GM18520 (cell line): Measurements from ENCODE around the gene CCR4.
"Not testable (repeated sequence)": the region's sequence is repeated elsewhere in the genome, so short reads cannot be mapped to it uniquely, and the experiment has no call there.

Experiments used
- ATAC-seq: cut with Tn5 transposase; IDR thresholded peaks from one replicate; pipeline ENCODE4 v1.9.1; 2021; ENCODE audit not compliant: unreplicated experiment

The CCR4 gene

GRCh38 chr3:32951410-32951811 is at the start of gene CCR4:
TSS of gene CCR4 (plus strand) at chr3:32951644. CDS start at chr3:32953423, 1,779 bp downstream.
- no peak for ATAC-seq

GRCh38 chr3:32902887-32903371 is 48.5 kb upstream of the CCR4 start:
- ATAC-seq = not testable (repeated sequence)

- no peak for ATAC-seq
Measured at GRCh38 chr3:32903953-32904352, 47.5 kb upstream of the CCR4 start.

GRCh38 chr3:32909999-32910398 is 41.4 kb upstream of the CCR4 start:
- ATAC-seq = no peak

- no peak for ATAC-seq
Measured at GRCh38 chr3:32910954-32911353, 40.5 kb upstream of the CCR4 start.

DNA sequence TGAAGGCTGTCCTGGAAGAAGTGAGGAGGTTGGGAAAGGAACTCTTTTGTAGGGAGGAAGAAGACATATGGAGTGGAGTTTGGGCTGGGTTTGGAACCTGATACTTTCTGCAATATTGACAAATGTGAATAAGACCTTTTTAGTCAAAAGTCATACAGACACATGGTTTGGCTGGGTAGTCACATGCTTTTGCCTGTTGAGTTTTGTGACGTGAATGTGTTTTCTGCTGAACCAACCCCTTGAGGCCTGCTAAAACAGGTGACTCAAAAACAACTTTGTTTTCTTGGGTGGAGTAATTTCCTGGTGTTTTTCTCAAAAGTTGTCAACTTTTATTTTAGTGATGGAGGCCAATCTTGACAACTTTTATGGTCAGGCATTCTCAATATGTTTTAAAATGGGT is 39.4 kb upstream of the CCR4 start:
- ATAC-seq = no peak

GRCh38 chr3:32913790-32914446 is 37.5 kb upstream of the CCR4 start:
- no peak for ATAC-seq

GRCh38 chr3:32919920-32920319 is 31.5 kb upstream of the CCR4 start:
- no peak for ATAC-seq

DNA sequence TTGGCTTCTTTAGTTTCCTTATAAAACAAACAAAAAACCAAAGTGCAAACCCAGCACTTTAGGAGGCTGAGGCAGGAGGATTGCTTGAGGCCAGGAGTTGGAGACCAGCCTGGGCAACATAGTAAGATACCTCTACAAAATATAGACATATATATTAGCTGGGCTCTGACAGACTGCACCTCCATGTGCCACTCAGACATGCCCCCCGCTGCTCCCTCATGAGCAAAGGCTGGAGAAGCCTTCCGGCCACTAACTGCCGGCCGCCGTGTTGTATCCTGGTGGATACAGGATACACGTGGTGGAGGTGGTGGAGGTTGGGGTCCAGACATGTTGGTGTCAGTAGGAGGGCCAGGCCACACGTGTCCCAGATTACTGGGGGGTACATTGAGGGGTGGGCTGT is 29.4 kb upstream of the CCR4 start:
- ATAC-seq = no peak

- no peak for ATAC-seq
Measured at GRCh38 chr3:32930161-32930560, 21.3 kb upstream of the CCR4 start.

DNA sequence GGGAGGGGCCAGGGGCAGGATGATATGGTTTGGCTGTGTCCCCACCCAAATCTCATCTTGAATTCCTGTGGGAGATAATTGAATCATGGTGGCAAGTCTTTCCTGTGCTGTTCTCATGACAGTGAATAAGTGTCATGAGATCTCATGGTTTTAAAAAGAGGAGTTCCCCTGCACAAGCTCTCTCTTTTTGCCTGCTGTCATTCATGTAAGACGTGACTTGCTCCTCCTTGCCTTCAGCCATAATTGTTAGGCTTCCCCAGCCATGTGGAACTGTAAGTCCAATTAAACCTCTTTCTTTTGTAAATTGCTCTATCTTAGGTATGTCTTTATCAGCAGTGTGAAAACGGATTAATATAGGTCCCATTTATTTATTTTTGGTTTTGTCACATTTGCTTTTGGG is 20.2 kb upstream of the CCR4 start:
- not testable (repeated sequence) for ATAC-seq

DNA sequence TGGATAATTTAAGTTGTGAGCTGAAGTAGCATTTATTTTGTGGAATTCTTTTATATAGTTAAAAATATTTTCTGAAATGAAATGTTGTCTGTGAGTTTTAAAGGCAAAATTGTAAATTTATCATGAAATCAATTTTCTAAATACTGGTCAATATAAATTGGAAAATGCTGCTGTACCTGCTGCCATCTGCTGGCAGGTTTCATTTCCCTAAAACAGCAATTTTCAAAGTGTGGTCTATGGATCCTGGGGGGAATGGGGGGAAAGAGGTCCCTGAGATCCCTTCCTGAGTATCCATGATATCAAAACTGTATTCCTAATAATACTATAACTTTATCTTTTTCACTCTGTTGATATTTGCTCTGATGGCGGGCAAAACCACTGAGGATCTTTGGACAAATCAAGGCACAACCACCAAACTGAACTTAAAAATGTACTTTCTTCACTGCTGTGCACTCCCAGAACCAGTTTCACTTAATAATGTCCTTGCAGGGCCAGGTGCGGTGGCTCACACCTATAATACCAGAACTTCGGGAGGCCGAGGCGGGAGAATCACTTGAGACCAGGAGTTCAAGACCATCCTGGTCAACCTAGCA is 17.2 kb upstream of the CCR4 start:
- no peak for ATAC-seq

DNA sequence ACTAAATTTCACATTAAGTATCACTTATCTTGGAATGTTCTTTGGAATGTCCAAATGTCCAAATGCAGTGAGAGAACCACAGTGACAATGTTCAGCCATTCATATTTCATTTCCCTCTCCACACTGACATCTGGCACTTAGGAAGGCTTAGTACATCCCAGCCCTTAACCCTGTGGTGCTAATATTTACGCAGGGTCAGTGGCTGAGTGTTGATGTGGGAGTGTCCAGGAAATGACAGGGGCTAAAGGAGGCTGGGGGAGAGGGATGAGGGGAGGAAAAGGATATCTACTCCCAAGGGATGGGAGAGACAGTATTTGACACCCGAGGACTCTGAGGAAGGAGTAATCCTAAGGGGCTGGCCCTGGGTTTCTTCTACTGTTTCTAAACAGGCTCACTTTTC is 14.1 kb upstream of the CCR4 start:
- ATAC-seq = no peak

- ATAC-seq = not testable (repeated sequence)
Measured at GRCh38 chr3:32939531-32940284, 11.7 kb upstream of the CCR4 start.

DNA sequence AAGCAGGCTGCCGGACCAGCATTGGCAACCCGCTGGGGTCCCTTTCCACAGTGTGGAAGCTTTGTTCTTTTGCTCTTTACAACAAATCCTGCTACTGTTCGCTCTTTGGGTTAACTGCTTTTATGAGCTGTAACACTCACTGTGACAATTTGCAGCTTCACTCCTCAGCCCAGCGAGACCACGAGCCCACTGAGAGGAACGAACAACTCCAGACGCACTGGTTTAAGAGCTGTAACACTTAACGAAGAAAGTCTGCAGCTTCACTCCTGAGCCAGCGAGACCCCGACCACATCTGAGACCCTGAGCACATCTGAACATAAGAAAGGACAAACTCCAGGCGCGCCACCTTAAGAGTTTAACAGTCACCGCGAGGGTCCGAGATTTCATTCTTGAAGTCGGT is 10.7 kb upstream of the CCR4 start:
- ATAC-seq = no peak

- no peak for ATAC-seq
Measured at GRCh38 chr3:32945136-32945535, 6.3 kb upstream of the CCR4 start.

DNA sequence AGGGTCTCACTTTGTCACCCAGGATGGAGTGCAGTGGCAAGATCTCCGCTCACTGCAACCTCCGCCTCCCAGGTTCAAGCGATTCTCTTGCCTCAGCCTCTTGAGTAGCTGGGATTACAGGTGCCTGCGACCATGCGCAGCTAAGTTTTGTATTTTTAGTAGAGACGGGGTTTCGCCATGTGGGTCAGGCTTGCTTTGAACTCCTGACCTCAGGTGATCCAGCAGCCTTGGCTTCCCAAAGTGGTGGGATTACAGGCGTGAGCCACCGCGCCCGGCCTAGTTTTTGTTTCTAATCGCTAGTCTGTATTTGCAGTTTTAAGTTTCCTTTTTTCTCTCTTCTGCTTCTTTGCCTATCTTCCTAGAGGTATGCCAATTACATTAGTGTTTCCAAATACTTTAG is 5.8 kb upstream of the CCR4 start:
- ATAC-seq = not testable (repeated sequence)

GRCh38 chr3:32946973-32947788 is 4.3 kb upstream of the CCR4 start:
- no peak for ATAC-seq

- peak; percentile 84 for ATAC-seq
Measured at GRCh38 chr3:32947789-32948238, 3.6 kb upstream of the CCR4 start.

GRCh38 chr3:32948625-32949445 is 2.6 kb upstream of the CCR4 start:
- no peak for ATAC-seq
